LNCaP clone FGC (cell line): ENCODE measurements around the gene TSC1.

ENCODE experiments used
- DNase-seq: peaks from one replicate; pipeline ENCODE4 v3.0.0-alpha.2; 2011; ENCODE audit warnings: low read depth
- H3K4me3 ChIP-seq: 2 replicates; pipeline ENCODE4 v1.5.1; 2011; ENCODE audit warnings: mild to moderate bottlenecking, low read depth, low read length, control low read depth
- CTCF ChIP-seq: IDR thresholded peaks from 2 replicates; pipeline ENCODE4 v1.5.1; 2012; ENCODE audit warnings: mild to moderate bottlenecking; ENCODE audit not compliant: control insufficient read depth, insufficient read depth; ENCODE audit errors: extremely low read depth

The TSC1 gene

GRCh38 chr9:132846109-132846917 lies 98.1 kb downstream of the TSC1 start:
- DNase-seq, result no peak
- no peak for TF ChIP-seq CTCF
- no peak overlapping the region for H3K4me3 ChIP-seq

- DNase-seq, result no peak
- no peak overlapping the region for H3K4me3 ChIP-seq
- TF ChIP-seq CTCF, result no peak
Measured at GRCh38 chr9:132842124-132843044, 102.0 kb downstream of the TSC1 start.
